KMS-11 (cell line): ENCODE measurements around the gene PARVG.
"Not testable (repeated sequence)": the region's sequence is repeated elsewhere in the genome, so short reads cannot be mapped to it uniquely, and the experiment has no call there.

Experiments
- H2AFZ ChIP-seq: fragments of 200-600 bp; sonication (generic); 2 replicates; pipeline ENCODE4 v1.6.1; 2016; ENCODE audit warnings: antibody characterized with exemption, mixed run types, low read depth
- H3K27ac ChIP-seq: fragments of 200-600 bp; sonication (generic); 2 replicates; pipeline ENCODE4 v1.6.1; 2016; ENCODE audit warnings: mild to moderate bottlenecking, mixed run types
- H3K27me3 ChIP-seq: fragments of 200-600 bp; sonication (generic); 2 replicates; pipeline ENCODE4 v1.6.1; 2017; ENCODE audit warnings: mild to moderate bottlenecking, low read depth, mixed run types, moderate library complexity; ENCODE audit not compliant: insufficient read depth
- H3K36me3 ChIP-seq: fragments of 200-600 bp; sonication (generic); 2 replicates; pipeline ENCODE4 v1.6.1; 2017; ENCODE audit warnings: mild to moderate bottlenecking, mixed run types; ENCODE audit not compliant: insufficient read depth
- H3K4me1 ChIP-seq: fragments of 200-600 bp; sonication (generic); 2 replicates; pipeline ENCODE4 v1.6.1; 2016; ENCODE audit warnings: mild to moderate bottlenecking, low read depth, mixed run types; ENCODE audit not compliant: poor library complexity, severe bottlenecking
- H3K4me2 ChIP-seq: fragments of 200-600 bp; sonication (generic); 2 replicates; pipeline ENCODE4 v1.7.0; 2016; ENCODE audit warnings: mild to moderate bottlenecking, mixed run types
- H3K4me3 ChIP-seq: fragments of 200-600 bp; sonication (generic); IDR thresholded peaks from 2 replicates; pipeline ENCODE4 v1.6.1; 2017; ENCODE audit warnings: low read depth, low read length, mixed read lengths; ENCODE audit not compliant: insufficient read depth
- H3K79me2 ChIP-seq: fragments of 200-600 bp; sonication (generic); 2 replicates; pipeline ENCODE4 v1.6.1; 2016; ENCODE audit warnings: low read depth, mixed run types; ENCODE audit not compliant: insufficient read depth
- H3K9ac ChIP-seq: fragments of 200-600 bp; sonication (generic); 2 replicates; pipeline ENCODE4 v1.6.1; 2016; ENCODE audit warnings: mild to moderate bottlenecking, mixed run types
- H4K20me1 ChIP-seq: fragments of 200-600 bp; sonication (generic); 2 replicates; pipeline ENCODE4 v1.6.1; 2016; ENCODE audit warnings: mild to moderate bottlenecking, mixed run types; ENCODE audit not compliant: insufficient read depth
- TF ChIP-seq, protein P1 (sequence below): fragments of 200-600 bp; sonication (generic); conservative IDR thresholded peaks from 2 replicates; pipeline ENCODE4 v1.6.1; 2017; ENCODE audit warnings: low read depth, mild to moderate bottlenecking, antibody characterized with exemption, low read length, moderate library complexity, mixed read lengths

PARVG gene

DNA sequence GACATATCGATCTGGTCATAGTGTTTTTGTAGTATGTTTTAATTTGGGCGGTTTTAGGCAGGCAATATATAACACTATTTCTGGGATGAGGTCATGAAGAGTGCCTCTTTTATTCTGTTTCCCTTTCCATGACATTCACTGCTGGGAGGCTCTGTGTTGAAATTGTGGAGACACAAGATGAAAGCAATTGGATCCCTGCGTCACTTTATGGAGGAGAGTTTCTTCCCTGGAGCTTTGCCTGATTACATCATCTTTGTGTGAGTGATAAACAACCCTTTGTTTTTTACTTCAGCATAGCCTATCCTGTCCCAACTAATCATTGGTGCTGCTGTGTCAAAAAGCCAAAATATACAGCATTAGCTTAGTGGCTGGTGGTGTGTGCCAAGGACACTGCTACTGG is 48.6 kb downstream of the PARVG start:
- H3K27ac ChIP-seq: no peak overlapping the region

DNA sequence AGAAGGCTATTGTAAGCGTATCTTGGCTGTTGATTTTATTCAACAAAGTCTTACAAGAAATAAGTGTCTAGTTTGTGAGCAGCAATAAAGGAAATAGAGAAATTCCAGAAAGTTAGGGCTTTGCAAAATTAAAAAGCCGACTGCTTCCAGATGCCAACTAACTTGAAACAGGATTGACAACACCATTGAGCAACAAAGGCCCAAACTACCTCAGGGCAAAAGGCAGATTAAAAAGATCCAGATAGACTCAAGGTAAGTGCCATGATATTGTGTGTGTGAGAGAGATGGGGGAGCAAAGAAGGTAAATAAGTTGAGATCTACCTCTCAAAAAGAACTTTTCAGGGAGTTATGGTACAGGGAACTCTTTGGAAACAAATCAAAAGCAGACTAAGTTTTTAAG is 49.1 kb downstream of the PARVG start:
- Histone ChIP-seq H3K4me2 (no peak overlapping the region), H3K4me1 (no peaks in the 10 kb centered on the region), H3K4me3 (no peak overlapping the region)

More for the DNA sequence above, 48.6 kb downstream of the PARVG start:
- Histone ChIP-seq H3K4me2 (no peak overlapping the region), H3K9ac (no peak overlapping the region), H3K4me3 (no peak overlapping the region), H3K79me2 (no peaks in the 10 kb centered on the region), H3K4me1 (no peaks in the 10 kb centered on the region), H2AFZ (no peak overlapping the region), H4K20me1 (no peaks in the 10 kb centered on the region), H3K36me3 (no peaks in the 10 kb centered on the region), H3K27me3 (no peaks in the 10 kb centered on the region)
- TF ChIP-seq, protein P1, sequence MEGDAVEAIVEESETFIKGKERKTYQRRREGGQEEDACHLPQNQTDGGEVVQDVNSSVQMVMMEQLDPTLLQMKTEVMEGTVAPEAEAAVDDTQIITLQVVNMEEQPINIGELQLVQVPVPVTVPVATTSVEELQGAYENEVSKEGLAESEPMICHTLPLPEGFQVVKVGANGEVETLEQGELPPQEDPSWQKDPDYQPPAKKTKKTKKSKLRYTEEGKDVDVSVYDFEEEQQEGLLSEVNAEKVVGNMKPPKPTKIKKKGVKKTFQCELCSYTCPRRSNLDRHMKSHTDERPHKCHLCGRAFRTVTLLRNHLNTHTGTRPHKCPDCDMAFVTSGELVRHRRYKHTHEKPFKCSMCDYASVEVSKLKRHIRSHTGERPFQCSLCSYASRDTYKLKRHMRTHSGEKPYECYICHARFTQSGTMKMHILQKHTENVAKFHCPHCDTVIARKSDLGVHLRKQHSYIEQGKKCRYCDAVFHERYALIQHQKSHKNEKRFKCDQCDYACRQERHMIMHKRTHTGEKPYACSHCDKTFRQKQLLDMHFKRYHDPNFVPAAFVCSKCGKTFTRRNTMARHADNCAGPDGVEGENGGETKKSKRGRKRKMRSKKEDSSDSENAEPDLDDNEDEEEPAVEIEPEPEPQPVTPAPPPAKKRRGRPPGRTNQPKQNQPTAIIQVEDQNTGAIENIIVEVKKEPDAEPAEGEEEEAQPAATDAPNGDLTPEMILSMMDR: no peak

DNA sequence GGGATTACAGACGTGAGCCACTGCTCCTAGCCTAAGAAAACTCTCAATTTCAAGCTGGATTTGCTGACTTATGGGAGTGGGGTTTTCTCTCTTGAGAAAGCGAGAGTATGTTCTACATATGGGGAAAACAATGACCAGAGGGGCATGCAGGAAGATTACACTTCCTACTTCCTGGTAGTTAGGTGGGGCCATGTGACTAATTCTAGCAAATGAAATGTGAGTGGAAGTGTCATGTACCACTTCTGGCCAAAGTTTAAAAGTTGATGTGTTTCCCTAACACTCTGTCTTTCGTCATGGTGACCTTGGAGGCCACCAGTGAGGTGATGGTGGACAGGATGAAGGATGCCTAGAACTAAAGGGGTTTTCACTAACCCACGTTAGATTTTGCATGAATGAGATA is 50.5 kb downstream of the PARVG start:
- H3K4me3 ChIP-seq: no peak overlapping the region
- no peak overlapping the region for H2AFZ ChIP-seq
- H4K20me1 ChIP-seq: no peaks in the 10 kb centered on the region
- no peak overlapping the region for H3K4me2 ChIP-seq
- no peak overlapping the region for H3K27ac ChIP-seq
- no peaks in the 10 kb centered on the region for H3K36me3 ChIP-seq
- no peaks in the 10 kb centered on the region for H3K27me3 ChIP-seq
- TF ChIP-seq, protein P1: no peak
- no peaks in the 10 kb centered on the region for H3K4me1 ChIP-seq
- H3K9ac ChIP-seq: no peak overlapping the region
- H3K79me2 ChIP-seq: no peaks in the 10 kb centered on the region

More for the DNA sequence above, 49.1 kb downstream of the PARVG start:
- Histone ChIP-seq H3K27me3 (no peaks in the 10 kb centered on the region), H3K9ac (no peak overlapping the region), H4K20me1 (no peaks in the 10 kb centered on the region), H3K36me3 (no peaks in the 10 kb centered on the region), H3K79me2 (no peaks in the 10 kb centered on the region), H2AFZ (no peak overlapping the region), H3K27ac (no peak overlapping the region)
- TF ChIP-seq, protein P1: no peak

DNA sequence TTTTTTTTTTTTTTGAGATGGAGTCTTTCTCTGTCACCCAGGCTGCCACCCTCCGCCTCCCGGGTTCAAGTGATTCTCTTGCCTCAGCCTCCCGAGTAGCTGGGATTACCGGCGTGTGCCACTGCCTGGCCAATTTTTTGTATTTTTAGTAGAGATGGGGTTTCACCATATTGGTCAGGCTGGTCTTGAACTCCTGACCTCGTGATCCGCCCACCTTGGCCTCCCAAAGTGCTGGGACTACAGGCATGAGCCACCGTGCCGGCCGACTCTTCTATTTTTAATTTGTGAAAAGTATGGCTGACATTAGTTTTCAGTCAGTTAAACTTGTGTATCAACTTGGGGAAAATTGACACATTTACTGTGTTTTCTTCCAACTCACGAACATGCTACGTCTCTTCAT is 53.6 kb downstream of the PARVG start:
- H3K4me1 ChIP-seq, H3K36me3 ChIP-seq, H3K79me2 ChIP-seq, H3K4me3 ChIP-seq, H3K27ac ChIP-seq, H3K4me2 ChIP-seq, H3K27me3 ChIP-seq, H4K20me1 ChIP-seq, H3K9ac ChIP-seq, H2AFZ ChIP-seq: not testable (repeated sequence)

DNA sequence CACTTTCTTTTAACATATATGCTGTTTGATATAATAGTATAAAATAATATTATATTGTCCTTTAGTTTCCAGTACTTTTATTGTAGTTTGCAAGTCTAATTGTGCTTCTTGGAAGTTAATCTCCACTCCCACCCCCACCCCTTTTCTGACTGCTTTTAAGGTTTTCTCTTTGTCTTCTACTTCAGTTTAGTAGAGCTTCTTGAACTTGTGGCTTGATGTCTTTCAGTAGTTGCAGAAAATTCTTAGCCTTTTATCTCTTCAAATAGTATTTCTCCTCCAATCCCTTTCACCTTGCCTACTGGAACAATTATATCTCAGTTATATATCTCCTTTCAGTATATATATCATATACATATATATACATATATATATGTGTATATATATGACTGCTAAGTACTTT is 56.6 kb downstream of the PARVG start:
- H3K4me2 ChIP-seq: no peak overlapping the region
- TF ChIP-seq, protein P1: no peak
- H3K4me3 ChIP-seq: no peak overlapping the region
- no peaks in the 10 kb centered on the region for H3K4me1 ChIP-seq
- no peak overlapping the region for H3K9ac ChIP-seq
- no peak overlapping the region for H3K27ac ChIP-seq
- no peaks in the 10 kb centered on the region for H4K20me1 ChIP-seq
- no peaks in the 10 kb centered on the region; the same call in 1 of the 2 replicates for H3K27me3 ChIP-seq
- no peaks in the 10 kb centered on the region for H3K79me2 ChIP-seq
- no peaks in the 10 kb centered on the region for H3K36me3 ChIP-seq
- no peak overlapping the region for H2AFZ ChIP-seq

DNA sequence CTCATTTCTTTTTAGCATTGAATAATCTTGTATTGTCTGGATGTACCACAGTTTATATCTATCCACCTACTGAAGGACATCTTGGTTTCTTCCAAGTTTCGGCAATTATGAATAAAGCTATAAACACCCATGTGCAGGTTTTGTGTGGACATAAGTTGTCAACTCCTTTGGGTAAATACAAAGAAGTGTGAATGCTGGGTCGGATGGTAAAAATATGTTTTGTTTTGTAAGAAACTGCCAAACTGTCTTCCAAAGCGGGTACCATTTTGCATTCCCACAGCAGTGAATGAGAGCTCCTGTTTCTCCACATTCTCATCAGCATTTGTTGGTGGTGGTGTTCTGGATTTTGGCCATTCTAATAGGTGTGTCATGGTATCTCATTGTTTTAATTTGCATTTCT is 60.4 kb downstream of the PARVG start:
- not testable (repeated sequence) for H3K27me3 ChIP-seq, H3K36me3 ChIP-seq, H3K27ac ChIP-seq, H3K4me2 ChIP-seq, H2AFZ ChIP-seq, H3K4me1 ChIP-seq, H3K79me2 ChIP-seq, H3K4me3 ChIP-seq, H3K9ac ChIP-seq, H4K20me1 ChIP-seq
